H9 (cell line): ENCODE data around the gene HSPB1. TPM values are rescaled to one million over a fixed set of nuclear protein-coding genes. Genes with fewer than 3 reads are reported as not detected.

Experiments used
- DNase-seq: peaks from one replicate; pipeline ENCODE4 v3.0.0-alpha.2; 2017
- H2AFZ ChIP-seq: one replicate; pipeline ENCODE4 v1.6.1; 2013; ENCODE audit warnings: mild to moderate bottlenecking, low read length, control low read depth, moderate library complexity
- H2AK5ac ChIP-seq: 2 replicates; pipeline ENCODE4 v1.6.1; 2013; ENCODE audit warnings: low read length, control low read depth, mixed read lengths; ENCODE audit not compliant: insufficient read length
- H2BK120ac ChIP-seq: one replicate; pipeline ENCODE4 v1.6.1; 2013; ENCODE audit warnings: low read depth, mild to moderate bottlenecking, low read length, control low read depth, inconsistent platforms; ENCODE audit not compliant: poor library complexity, severe bottlenecking
- H2BK12ac ChIP-seq: 2 replicates; pipeline ENCODE4 v1.6.1; 2013; ENCODE audit warnings: low read length, control low read depth, mixed read lengths, low read depth; ENCODE audit not compliant: insufficient read length
- H2BK15ac ChIP-seq: 2 replicates; pipeline ENCODE4 v1.6.1; 2013; ENCODE audit warnings: low read depth, low read length, control low read depth
- H2BK20ac ChIP-seq: one replicate; pipeline ENCODE4 v1.6.1; 2013; ENCODE audit warnings: low read depth, mild to moderate bottlenecking, low read length, control low read depth, inconsistent platforms; ENCODE audit not compliant: poor library complexity, severe bottlenecking
- H2BK5ac ChIP-seq: 2 replicates; pipeline ENCODE4 v1.6.1; 2013; ENCODE audit warnings: low read length, control low read depth, mixed read lengths; ENCODE audit not compliant: insufficient read length
- H3K14ac ChIP-seq: 2 replicates; pipeline ENCODE4 v1.6.1; 2013; ENCODE audit warnings: low read length, control low read depth; ENCODE audit not compliant: insufficient read depth
- H3K18ac ChIP-seq: 2 replicates; pipeline ENCODE4 v1.6.1; 2013; ENCODE audit warnings: low read depth, mild to moderate bottlenecking, mixed read lengths, low read length, control low read depth; ENCODE audit not compliant: insufficient read length
- H3K23ac ChIP-seq: 2 replicates; pipeline ENCODE4 v1.6.1; 2013; ENCODE audit warnings: low read length, control low read depth, mixed read lengths, low read depth; ENCODE audit not compliant: insufficient read length
- H3K23me2 ChIP-seq: 2 replicates; pipeline ENCODE4 v1.6.1; 2013; ENCODE audit warnings: low read depth, mild to moderate bottlenecking, mixed read lengths, low read length, control low read depth; ENCODE audit not compliant: insufficient read length, poor library complexity, severe bottlenecking
- H3K27ac ChIP-seq: 2 replicates; pipeline ENCODE4 v1.5.1; 2013; ENCODE audit warnings: low read length, control low read depth, mixed read lengths, low read depth; ENCODE audit not compliant: insufficient read length
- H3K27me3 ChIP-seq: 2 replicates; pipeline ENCODE4 v1.6.1; 2013; ENCODE audit warnings: low read length, control low read depth, inconsistent platforms; ENCODE audit not compliant: insufficient read depth
- H3K4ac ChIP-seq: 2 replicates; pipeline ENCODE4 v1.6.1; 2013; ENCODE audit warnings: low read depth, mild to moderate bottlenecking, control low read depth, inconsistent platforms, low read length, moderate library complexity
- H3K4me1 ChIP-seq: 2 replicates; pipeline ENCODE4 v1.6.1; 2013; ENCODE audit warnings: low read length, control low read depth, inconsistent platforms; ENCODE audit not compliant: insufficient read depth
- H3K4me2 ChIP-seq: 2 replicates; pipeline ENCODE4 v1.6.1; 2013; ENCODE audit warnings: low read length, control low read depth, mixed read lengths; ENCODE audit not compliant: insufficient read length, insufficient read depth
- H3K56ac ChIP-seq: 2 replicates; pipeline ENCODE4 v1.6.1; 2013; ENCODE audit warnings: low read depth, mild to moderate bottlenecking, mixed read lengths, low read length, control low read depth; ENCODE audit not compliant: insufficient read length
- H3K79me1 ChIP-seq: 2 replicates; pipeline ENCODE4 v1.6.1; 2013; ENCODE audit warnings: low read depth, mild to moderate bottlenecking, moderate library complexity, low read length, control low read depth, inconsistent platforms; ENCODE audit not compliant: insufficient read depth, poor library complexity, severe bottlenecking
- H3K79me2 ChIP-seq: 2 replicates; pipeline ENCODE4 v1.6.1; 2013; ENCODE audit warnings: low read length, control low read depth, inconsistent platforms; ENCODE audit not compliant: insufficient read depth
- H3K9ac ChIP-seq: 2 replicates; pipeline ENCODE4 v1.6.1; 2013; ENCODE audit warnings: low read length, control low read depth, mixed read lengths; ENCODE audit not compliant: insufficient read length; ENCODE audit errors: extremely low read depth
- H3K9me3 ChIP-seq: one replicate; pipeline ENCODE4 v1.6.1; 2013; ENCODE audit warnings: low read depth, low read length, inconsistent platforms; ENCODE audit not compliant: control insufficient read depth
- H3T11ph ChIP-seq: one replicate; pipeline ENCODE4 v1.6.1; 2013; ENCODE audit warnings: mild to moderate bottlenecking, low read length, control low read depth, inconsistent platforms
- H4K20me1 ChIP-seq: one replicate; pipeline ENCODE4 v1.6.1; 2013; ENCODE audit not compliant: control insufficient read depth, insufficient read length, insufficient read depth
- H4K5ac ChIP-seq: 2 replicates; pipeline ENCODE4 v1.6.1; 2013; ENCODE audit warnings: low read depth, mild to moderate bottlenecking, mixed read lengths, low read length, control low read depth; ENCODE audit not compliant: insufficient read length
- H4K8ac ChIP-seq: replicated peaks from 2 replicates; pipeline ENCODE4 v1.6.1; 2013; ENCODE audit warnings: low read length, control low read depth, mixed read lengths, low read depth; ENCODE audit not compliant: insufficient read length
- H4K91ac ChIP-seq: 2 replicates; pipeline ENCODE4 v1.6.1; 2013; ENCODE audit warnings: low read depth, mild to moderate bottlenecking, moderate library complexity, mixed read lengths, low read length, control low read depth; ENCODE audit not compliant: insufficient read length
- H3K27ac Mint-ChIP-seq, 3 experiments: 2 replicates in 2 of 3; 3 replicates in 1 of 3; pipeline ENCODE4 v1.8.0; 2020 to 2021; ENCODE audit warnings: mixed read lengths in 3 of 3, mild to moderate bottlenecking in 1 of 3, moderate library complexity in 1 of 3
- H3K27me3 Mint-ChIP-seq: 2 replicates; pipeline ENCODE4 v1.8.0; 2021; ENCODE audit warnings: low read depth, mild to moderate bottlenecking, moderate library complexity, mixed read lengths
- H3K36me3 Mint-ChIP-seq, 3 experiments: 2 replicates in 2 of 3; 3 replicates in 1 of 3; pipeline ENCODE4 v1.8.0; 2020 to 2021; ENCODE audit warnings: low read depth in 3 of 3, mixed read lengths in 3 of 3; ENCODE audit not compliant: insufficient read depth in 1 of 3
- H3K4me1 Mint-ChIP-seq, 2 experiments: 2 replicates each; pipeline ENCODE4 v1.8.0; 2020; ENCODE audit warnings: mixed read lengths in 2 of 2
- H3K4me3 Mint-ChIP-seq, 2 experiments: 2 replicates in 1 of 2; 3 replicates in 1 of 2; pipeline ENCODE4 v1.8.0; 2020 to 2021; ENCODE audit warnings: mild to moderate bottlenecking in 2 of 2, mixed read lengths in 2 of 2, moderate library complexity in 1 of 2
- H3K9me3 Mint-ChIP-seq, 2 experiments: 2 replicates in 1 of 2; 3 replicates in 1 of 2; pipeline ENCODE4 v1.8.0; 2020; ENCODE audit warnings: mild to moderate bottlenecking in 2 of 2, mixed read lengths in 2 of 2, moderate library complexity in 1 of 2
- CTCF ChIP-seq: fragments of 200-600 bp; sonication (generic); conservative IDR thresholded peaks from 3 replicates; pipeline ENCODE4 v1.8.0; 2021; ENCODE audit warnings: antibody characterized with exemption, mild to moderate bottlenecking
- WGBS: extraction: QIAGEN DNeasy Blood & Tissue Kit; methylation state at CpG from one replicate; pipeline ENCODE4 v1.1.7; 2013; ENCODE audit warnings: missing lambda C conversion rate, low lambda C conversion rate, mixed read lengths; ENCODE audit not compliant: insufficient read length; ENCODE audit errors: extremely low coverage; 5-methylcytosine and 5-hydroxymethylcytosine counted together
- total RNA-seq: library from RNA; stranded (reverse); gene quantifications from 2 replicates; pipeline ENCODE4 v1.2.1, GENCODE V29; 2021

Gene HSPB1
- total RNA-seq, 1 experiment from 2014 or later: 186 TPM

GRCh38 chr7:76316984-76317781, 14.7 kb downstream of the HSPB1 start:
- peak overlapping the region; percentile 75 for H3K14ac ChIP-seq
- H2AFZ ChIP-seq: no peak overlapping the region
- WGBS: no CpG with 5 or more reads among the region's 14 CpGs
- H3K4me2 ChIP-seq: peak overlapping the region; percentile 22
- no peak overlapping the region for H4K8ac ChIP-seq
- H3K23me2 ChIP-seq: peaks cover 3% of the 10 kb centered on the region
- H4K91ac ChIP-seq: no peak overlapping the region
- no peak overlapping the region for H2BK5ac ChIP-seq
- Mint-ChIP-seq H3K4me3 (peak overlapping the region; percentile 73 to 92), H3K27me3 (no peaks in the 10 kb centered on the region), H3K27ac (peak overlapping the region; percentile 94 to 98 (median 98)), H3K4me1 (peaks cover 25 to 26% of the 10 kb centered on the region in 2 experiments), H3K9me3 (no peaks in the 10 kb centered on the region), H3K36me3 (peaks cover 2 to 10% (median 3%) of the 10 kb centered on the region in 3 experiments; a peak in 4 of 7 replicates)
- no peak for TF ChIP-seq CTCF
- peak overlapping the region; percentile 14 for H3K9ac ChIP-seq
- H3K27me3 ChIP-seq: no peaks in the 10 kb centered on the region
- peaks cover 4% of the 10 kb centered on the region; the same call in 1 of the 2 replicates for H3K4me1 ChIP-seq
- no peak overlapping the region for H2BK20ac ChIP-seq
- H2AK5ac ChIP-seq: no peak overlapping the region
- H3K9me3 ChIP-seq: no peaks in the 10 kb centered on the region
- no peak overlapping the region for H2BK120ac ChIP-seq
- H3K23ac ChIP-seq: no peak overlapping the region
- no peak for DNase-seq
- peak overlapping the region; percentile 8 for H3K27ac ChIP-seq
- no peaks in the 10 kb centered on the region for H3K79me1 ChIP-seq
- no peak overlapping the region for H2BK12ac ChIP-seq
- no peak overlapping the region for H3K56ac ChIP-seq
- H3K18ac ChIP-seq: peak overlapping the region; percentile 83
- H3K79me2 ChIP-seq: no peaks in the 10 kb centered on the region
- no peak overlapping the region for H3T11ph ChIP-seq
- H2BK15ac ChIP-seq: no peak overlapping the region
- no peak overlapping the region for H3K4ac ChIP-seq
- no peak overlapping the region for H4K5ac ChIP-seq
- H4K20me1 ChIP-seq: no peaks in the 10 kb centered on the region
